ENCODE measurements around the gene CORO1C.
"Not testable (repeated sequence)": the region's sequence is repeated elsewhere in the genome, so short reads cannot be mapped to it uniquely, and the experiment has no call there.

CORO1C gene

DNA sequence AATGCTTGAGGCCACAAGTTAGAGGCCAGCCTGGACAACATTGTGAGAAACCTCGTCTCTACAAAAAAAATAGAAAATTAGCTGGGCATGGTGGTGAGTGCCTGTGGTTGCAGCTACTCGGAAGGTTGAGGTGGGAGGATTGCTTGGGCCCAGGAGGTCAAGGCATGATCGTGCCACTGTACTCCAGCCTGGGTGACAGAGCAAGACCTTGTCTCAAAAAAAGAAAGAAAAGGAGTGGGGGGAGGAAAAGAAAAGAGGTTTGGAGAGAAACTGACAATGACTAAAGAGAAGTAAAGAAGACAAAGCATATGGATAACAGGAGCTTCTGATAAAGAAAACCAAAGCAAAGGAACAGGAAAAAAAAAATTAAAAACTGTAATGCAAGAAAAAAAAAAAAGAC, 60.2 kb downstream of the CORO1C start:
- no peak for DNase-seq

DNA sequence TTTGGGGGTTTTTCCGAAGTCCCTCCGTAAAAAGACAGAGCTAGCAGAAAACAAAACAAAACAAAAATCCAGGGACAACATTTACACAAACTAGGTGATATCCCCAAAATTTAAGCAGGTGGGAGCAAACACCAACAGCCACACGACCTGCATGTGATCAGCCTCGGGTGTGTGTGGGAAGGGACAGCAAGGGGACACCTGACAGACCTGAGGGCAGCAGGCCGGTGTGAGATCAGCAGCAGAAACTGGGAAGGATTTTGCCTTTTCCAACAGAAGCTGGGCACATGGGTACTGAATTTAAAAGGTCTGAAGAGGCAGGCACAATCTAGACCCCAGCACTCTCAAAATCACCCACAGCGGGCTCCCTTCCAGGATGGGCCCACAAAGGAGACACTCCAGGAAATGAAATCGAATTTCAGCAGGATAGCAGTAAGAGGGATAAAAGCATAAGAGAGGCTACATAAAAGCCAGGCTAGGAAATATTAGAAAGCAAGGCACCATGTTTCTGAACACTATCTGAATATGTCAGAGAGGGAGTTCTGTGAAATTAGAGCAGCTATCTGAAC, 61.2 kb downstream of the CORO1C start:
- DNase-seq: no peak

- DNase-seq: no peak
Observed at GRCh38 chr12:108668542-108668941, 62.8 kb downstream of the CORO1C start.

DNA sequence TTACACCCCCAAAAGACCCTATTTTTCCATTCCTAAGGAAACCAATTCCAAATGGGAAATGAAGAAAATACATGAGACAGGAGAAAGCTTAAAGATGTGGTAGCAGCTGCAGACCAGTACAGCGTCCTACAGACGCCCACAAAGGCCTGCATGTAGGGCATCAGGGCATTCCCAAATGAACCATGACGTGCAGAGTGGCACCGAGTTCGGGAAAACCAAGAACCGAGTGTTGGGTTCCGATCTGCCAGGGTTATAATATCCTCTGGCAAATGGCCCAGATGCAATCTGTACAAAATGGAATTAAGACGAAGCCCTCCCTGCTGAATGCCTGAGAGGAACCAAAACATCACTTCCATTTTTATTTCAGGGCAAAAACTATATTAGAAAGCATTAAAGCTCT, 63.3 kb downstream of the CORO1C start:
- DNase-seq: no peak

- no peak for DNase-seq
Observed at GRCh38 chr12:108667349-108667748, 64.0 kb downstream of the CORO1C start.

GRCh38 chr12:108666401-108666881, 64.9 kb downstream of the CORO1C start:
- no peak for DNase-seq

DNA sequence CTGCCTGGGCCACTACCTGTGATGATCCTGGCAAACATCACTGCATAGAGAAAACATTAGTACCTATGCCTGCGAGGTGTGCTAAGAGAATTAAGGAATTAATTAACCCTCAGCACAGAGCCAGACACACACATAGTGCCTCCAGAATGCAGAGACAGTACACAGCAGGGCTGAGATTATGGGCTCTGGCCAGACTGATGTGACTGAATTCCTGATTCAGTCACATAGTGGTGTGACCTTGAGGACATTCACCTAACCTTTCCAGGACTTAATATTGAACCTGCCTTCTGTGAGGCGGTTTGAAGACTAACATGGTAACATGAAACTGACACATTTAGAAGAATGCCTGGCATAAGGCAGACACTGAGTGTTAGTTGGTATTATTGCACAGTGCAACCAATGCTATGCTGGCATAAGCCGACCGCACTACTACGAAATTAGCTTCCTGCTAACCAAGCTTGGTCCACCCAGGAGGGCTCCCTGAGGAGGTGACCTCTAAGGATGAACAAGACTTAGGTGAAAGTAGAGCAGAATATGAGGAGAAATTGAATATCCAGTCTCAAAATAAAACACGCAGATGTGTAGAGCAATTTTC, 65.6 kb downstream of the CORO1C start:
- no peak for DNase-seq

DNA sequence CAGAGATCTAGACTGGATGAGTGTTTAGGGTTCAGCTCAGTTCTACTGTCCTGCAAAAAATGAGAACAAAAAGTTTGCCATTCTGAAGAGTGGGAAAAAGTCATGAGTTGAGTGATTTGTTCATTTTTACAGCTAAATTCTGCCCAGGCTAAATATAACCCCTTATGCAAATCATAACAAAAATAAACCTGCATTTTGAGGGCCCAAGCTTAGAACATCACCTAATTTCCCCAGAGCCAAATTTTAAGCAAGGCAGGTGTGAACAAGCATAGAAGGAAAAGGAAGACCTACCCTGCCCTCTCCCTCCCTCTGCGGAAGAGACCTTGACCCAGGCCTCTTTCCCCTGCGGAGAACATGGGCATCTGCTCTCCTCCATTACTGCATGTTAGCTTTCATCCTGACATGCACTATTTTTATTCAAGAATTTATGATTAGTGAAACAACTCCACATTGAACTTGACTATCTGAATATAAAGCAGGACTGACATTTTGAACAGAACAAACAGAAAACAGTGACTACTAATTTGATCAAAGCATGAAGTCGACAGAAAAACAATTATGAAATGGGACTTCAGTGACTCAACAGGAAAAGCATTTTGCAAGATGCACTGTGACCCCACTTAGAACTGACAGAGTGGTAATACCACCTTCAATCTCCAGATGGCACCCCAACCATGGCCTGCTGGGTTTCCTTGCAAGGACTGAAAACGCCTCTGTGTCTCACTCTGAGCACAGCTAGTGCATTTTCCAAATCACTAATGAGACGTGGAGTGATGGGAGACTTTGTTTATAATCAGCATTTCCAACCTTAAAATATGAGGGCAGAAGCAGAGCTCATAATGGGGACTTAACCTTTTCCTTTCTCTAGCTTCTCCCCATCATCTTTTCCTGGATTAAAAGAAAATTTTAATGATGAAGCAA, 66.7 kb downstream of the CORO1C start:
- peak; percentile 80 for DNase-seq

GRCh38 chr12:108663324-108664015, 67.8 kb downstream of the CORO1C start:
- DNase-seq: no peak

- DNase-seq: not testable (repeated sequence)
Observed at GRCh38 chr12:108658115-108658514, 73.2 kb downstream of the CORO1C start.

DNA sequence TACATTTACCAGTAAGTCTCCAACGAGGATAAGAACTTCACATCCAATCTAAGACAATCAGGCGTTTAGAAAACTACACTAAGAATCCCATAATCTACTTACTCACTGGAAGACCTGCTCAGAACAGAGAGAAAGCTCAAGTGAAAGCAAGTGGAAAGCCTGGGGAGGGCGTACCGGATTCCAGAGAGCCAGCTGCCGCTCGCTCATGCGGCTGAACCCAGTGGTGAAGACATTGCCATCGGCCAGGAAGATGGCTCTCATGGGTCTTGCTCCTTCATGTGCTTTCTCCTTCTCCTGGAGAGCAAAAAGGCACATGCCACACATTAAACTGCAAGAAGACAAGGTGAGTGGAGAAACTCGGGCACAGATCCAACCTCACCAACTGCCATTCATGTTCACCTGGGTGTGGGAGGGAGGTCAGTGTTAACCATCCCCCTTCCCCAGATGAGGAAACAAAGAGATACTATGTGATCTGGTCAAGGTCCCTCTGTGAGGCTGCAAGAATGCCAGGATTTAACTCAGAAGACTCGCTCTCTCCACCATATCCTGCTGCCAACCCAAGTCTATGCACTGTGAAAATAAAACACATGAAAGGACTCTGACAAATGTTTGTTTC, 74.1 kb downstream of the CORO1C start:
- DNase-seq: no peak

GRCh38 chr12:108656247-108656646, 75.1 kb downstream of the CORO1C start:
- DNase-seq: not testable (repeated sequence)

GRCh38 chr12:108655812-108656175, 75.5 kb downstream of the CORO1C start:
- DNase-seq: not testable (repeated sequence)

DNA sequence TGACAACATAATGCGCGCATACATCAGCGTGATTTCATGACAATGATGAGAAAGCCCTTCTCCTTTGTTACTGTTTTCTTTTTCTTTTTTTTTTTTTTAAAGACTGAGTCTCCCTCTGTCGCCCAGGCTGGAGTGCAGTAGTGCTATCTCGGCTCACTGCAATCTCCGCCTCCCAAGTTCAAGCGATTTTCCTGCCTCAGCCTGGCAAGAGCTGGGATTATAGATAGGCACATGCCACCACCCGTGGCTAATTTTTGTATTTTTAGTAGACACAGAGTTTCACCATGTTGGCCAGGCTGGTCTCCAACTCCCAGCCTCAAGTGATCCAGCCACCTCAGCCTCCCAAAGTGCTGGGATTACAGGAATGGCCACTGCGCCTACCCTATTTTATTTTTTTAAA, 76.7 kb downstream of the CORO1C start:
- DNase-seq: not testable (repeated sequence)

DNA sequence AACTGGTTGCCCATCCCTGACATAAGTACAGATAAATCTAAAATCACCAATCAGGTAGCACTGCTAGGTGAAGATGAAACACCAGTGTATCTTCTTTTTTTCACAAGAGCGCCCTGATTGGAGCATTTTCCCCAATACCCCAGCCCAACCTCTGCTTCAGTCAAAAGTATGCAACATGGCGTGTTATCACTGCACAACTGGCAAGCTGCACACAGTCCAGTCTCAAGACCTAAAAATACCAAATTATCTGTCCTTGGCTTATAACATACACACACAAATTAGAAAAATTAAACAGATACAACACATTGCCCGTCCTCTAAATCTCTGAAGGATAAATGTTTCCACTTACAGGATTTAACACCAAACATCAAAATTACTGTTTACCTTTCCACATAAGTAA, 77.4 kb downstream of the CORO1C start:
- DNase-seq: no peak

DNA sequence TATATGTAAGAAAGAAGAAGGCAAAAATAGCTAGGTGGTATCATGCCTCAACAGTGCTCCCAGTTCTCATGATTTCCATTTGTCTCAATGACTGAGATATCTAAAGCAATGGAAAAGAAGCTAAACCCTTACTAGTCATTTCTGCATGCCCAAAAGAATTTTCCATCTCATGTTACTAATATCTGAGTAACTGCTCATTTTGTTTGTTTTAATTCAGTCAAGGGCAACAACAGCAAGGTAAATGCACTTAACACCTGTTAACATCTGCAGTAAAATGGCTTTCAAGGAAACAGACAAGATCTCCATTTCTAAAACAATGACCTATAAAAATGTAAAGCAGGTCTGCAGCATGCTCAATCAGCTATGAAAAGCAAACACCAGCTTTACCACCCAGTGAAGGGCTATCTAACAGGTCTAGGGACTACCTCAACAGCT, 78.2 kb downstream of the CORO1C start:
- no peak for DNase-seq

GRCh38 chr12:108650083-108650482, 81.2 kb downstream of the CORO1C start:
- DNase-seq: no peak

DNA sequence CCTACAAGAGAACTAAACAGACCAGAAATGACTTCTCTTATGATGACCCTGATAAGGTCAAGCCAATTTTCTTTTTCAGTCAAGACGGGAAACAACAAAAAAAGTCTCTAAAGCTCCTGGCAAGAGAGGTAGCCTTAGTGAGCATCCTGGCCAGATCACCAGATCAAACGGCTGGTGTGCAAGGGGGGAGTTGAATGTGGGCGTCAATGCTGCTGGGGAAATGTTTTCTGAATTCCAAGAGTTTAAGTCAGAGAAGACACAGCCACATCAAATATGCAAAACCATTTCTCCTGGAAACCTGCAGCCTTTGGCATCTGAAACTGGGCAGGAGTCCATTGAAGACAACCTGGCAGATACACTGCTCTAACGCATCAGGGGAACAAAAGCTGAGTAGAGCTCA, 81.6 kb downstream of the CORO1C start:
- DNase-seq: peak; percentile 91

DNA sequence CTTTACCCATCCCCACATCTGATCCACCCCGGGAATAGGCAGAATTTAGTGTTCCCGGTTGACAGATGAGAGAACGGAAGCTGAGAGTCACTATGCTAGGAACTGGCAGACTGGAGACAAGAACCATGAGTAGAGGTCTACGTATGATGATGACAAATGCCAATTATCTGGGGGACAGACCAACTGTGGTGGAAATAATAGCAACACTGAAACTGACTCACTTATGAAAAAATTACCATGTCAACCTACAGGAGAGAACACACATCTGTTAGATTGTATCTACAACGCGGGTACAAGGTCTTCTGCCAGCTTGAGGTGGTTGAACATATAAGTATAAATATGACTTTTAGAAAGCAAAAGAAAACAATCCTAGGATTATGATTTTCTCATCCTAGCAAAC, 82.2 kb downstream of the CORO1C start:
- no peak for DNase-seq

- no peak for DNase-seq
Observed at GRCh38 chr12:108648371-108648770, 82.9 kb downstream of the CORO1C start.

DNA sequence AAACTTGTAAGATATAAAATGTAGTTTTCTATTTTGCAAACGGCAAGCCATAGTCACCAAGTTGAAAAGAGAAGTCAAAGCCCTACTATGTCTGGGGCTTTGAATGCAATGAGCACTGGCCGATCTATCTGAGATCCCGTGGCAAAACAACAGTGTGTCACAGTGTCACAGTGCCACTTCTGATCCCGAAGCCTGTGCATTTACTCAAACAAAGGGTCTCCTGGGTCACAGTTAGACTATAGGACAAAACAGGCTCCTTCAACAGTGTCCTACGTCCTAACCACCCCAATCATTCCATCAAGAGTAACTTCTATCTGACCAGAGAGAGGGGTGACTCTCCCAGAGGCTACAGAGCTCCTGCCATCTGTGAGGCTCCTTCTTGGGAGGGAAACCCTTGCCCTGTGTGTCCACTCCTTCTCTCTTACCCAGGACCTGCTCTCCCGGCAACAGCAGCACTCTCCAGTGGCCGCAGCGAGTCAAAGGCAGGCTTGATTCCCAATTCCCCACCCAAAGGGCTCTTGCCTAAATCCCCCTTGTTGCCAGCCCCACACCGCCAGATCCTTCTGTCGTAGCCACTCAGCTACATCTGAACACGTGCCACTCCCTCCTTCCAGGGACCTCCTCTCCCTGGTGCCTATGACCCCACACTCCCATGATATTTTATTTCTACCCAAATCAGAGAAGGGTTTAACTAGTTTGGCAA, 83.6 kb downstream of the CORO1C start:
- DNase-seq: no peak
